ENCODE data around the gene FAM219B. TPM values are rescaled to one million over a fixed set of nuclear protein-coding genes. Genes with fewer than 3 reads are reported as not detected.

Gene FAM219B, protein sequence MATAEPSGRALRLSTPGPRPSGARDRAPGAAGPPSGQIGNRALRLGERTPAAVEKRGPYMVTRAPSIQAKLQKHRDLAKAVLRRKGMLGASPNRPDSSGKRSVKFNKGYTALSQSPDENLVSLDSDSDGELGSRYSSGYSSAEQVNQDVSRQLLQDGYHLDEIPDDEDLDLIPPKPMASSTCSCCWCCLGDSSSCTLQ
- total RNA-seq (2014; rRNA removed; shearing (Covaris generic)) (50.9 and 52.3 TPM in 2 replicates), total RNA-seq (2022) (62.8 and 67.6 TPM in 2 replicates), Bru-seq, nascent RNA (percentile 66 among the genes with signal in this experiment), BruChase-seq, experiment 1, labeled RNA remaining after a 6-hour chase (percentile 76 among the genes with signal in this experiment), BruChase-seq, experiment 2, labeled RNA remaining after a 2-hour chase (percentile 79 among the genes with signal in this experiment)
- long read RNA-seq, full-length matches to known transcripts = 23 of 69 reads
- long read RNA-seq, partial matches to known transcripts = 17 of 69 reads
- long read RNA-seq, other reads (novel, unspliced or antisense) = 29 of 69 reads

DNA sequence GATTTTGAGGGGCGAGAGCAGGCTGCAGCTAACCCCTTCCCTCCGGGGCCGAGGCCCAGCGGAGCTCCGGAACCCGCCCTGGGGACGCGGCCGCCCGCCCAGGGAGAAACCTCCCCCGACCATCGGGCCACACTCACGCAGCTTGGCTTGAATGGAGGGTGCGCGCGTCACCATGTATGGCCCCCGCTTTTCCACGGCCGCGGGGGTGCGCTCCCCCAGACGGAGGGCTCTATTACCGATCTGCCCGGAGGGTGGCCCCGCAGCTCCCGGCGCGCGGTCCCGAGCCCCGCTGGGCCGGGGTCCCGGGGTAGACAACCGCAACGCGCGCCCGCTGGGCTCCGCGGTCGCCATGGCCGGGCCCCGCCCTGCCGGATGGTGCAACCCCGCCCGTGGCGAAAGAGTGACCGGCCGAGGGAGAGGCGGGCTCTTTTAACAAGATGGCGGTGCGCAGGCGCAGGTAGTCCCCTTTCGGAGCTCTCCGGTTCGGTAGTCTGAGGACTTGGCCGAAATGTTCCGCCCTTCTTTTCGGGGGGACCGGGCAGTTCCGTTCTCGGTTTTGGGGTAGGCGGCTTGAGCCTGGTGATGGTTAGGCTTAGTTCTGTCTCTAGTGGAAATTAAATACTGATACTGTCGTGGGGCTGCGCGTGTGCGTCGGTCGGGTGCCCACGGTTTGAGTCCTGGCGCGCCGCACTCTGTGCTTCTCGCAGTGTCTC, at the start of gene FAM219B:
Gene FAM219B, minus strand, starts transcription at position 402 of the 713 bp plus-strand sequence. Its CDS starts 51 bp downstream, at position 351.
- no peaks in the 10 kb centered on the region for H4K20me1 ChIP-seq (ENCODE audit: insufficient read depth, low read length)
- no peak for TF ChIP-seq EZH2phosphoT487 (IDR thresholded peaks at IDR 0.05; ENCODE audit: borderline replicate concordance, low read depth, low read length)
- TF ChIP-seq, protein P1, sequence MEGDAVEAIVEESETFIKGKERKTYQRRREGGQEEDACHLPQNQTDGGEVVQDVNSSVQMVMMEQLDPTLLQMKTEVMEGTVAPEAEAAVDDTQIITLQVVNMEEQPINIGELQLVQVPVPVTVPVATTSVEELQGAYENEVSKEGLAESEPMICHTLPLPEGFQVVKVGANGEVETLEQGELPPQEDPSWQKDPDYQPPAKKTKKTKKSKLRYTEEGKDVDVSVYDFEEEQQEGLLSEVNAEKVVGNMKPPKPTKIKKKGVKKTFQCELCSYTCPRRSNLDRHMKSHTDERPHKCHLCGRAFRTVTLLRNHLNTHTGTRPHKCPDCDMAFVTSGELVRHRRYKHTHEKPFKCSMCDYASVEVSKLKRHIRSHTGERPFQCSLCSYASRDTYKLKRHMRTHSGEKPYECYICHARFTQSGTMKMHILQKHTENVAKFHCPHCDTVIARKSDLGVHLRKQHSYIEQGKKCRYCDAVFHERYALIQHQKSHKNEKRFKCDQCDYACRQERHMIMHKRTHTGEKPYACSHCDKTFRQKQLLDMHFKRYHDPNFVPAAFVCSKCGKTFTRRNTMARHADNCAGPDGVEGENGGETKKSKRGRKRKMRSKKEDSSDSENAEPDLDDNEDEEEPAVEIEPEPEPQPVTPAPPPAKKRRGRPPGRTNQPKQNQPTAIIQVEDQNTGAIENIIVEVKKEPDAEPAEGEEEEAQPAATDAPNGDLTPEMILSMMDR (conservative IDR thresholded peaks at IDR 0.05; ENCODE audit: low read length) = no peak; the same call in 1 of the 2 replicates
- peak; percentile 91 for DNase-seq (ENCODE audit: low spot score)
- POLR2A ChIA-PET = interaction anchor here (0.5 to 1.8 kb wide), 11 partner anchors 9 to 545 kb away, joined by 3 to 5 read pairs (median 3); partner anchors contain the start of gene SIN3A
- H3K79me2 ChIP-seq (ENCODE audit: insufficient read depth, low read depth, low read length) = peaks cover 7% of the 10 kb centered on the region; the same call in 1 of the 2 replicates
- intact Hi-C loops (cut with micrococcal nuclease; ENCODE audit: unreplicated experiment) = no loop called here
- no peaks in the 10 kb centered on the region for H3K9me2 ChIP-seq (ENCODE audit: insufficient read depth, low read length)
- H3K4me3 ChIP-seq (ENCODE audit: low read depth, low read length, poor library complexity, severe bottlenecking) = peak within 1 kb of the TSS; percentile 91
- peaks cover 43% of the 10 kb centered on the region for H3K4me1 ChIP-seq (ENCODE audit: insufficient read depth, low read length, poor library complexity, severe bottlenecking)
- peak within 1 kb of the TSS; percentile 96 for H2AFZ ChIP-seq (ENCODE audit: low read length)
- no TSS peak for BruUV-seq (replicated peaks)
- H3K4me2 ChIP-seq (ENCODE audit: low read length) = peak within 1 kb of the TSS; percentile 100
- peaks cover 48% of the 10 kb centered on the region for H3K36me3 ChIP-seq (ENCODE audit: insufficient read depth, low read length)
- peak within 1 kb of the TSS; percentile 59 for H3K27ac ChIP-seq (ENCODE audit: low read depth, low read length, poor library complexity, severe bottlenecking)
- no peaks in the 10 kb centered on the region for H3K9me3 ChIP-seq (ENCODE audit: low read length)
- CTCF ChIA-PET (ENCODE audit: unreplicated experiment) = interaction anchor here (0.6 kb wide), 1 partner anchor 104 kb away, joined by 3 read pairs; no protein-coding TSS in a partner anchor

DNA sequence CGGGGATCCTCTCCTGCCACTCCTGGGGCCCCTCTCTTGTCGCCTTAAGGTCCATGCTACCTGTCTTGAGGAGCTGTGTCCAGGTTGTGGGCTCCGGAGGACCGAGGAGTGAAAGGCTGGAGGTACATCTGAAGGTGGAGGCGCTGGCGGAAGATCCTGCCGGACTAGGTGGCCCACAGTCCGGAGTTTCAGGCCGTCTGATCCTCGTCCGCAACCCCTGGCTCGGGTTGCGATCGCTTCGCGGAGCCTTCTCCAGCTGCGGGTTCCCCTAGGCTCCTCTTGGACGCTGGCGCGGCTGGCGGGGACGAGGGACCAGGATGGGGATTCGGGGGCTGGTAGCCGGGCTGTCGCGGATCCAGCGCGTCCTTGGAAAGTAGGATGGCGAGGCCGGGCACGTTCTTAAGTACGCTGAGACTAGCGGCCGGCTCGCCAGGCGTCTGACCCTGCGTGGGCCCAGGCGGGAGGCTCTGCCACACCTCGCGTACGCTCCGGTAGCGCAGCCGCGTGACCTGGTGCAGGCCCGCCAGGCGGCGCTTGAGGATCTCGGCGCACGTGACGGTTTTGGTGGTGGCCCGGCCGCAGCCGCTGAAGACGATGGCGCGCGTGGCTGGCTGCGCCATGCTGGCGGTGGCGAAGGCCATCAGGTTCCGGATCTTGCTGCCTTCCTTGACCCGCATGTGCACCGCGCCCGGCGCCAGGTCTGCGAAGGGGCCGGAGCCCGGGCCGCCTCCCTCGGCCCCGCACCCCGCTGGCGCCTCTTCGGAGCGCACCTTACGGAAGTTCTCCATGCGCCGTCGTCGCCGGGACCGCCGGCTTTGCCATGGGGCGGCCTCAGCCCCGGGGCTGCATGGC, 49.4 kb upstream of the FAM219B start:
- TF ChIP-seq, protein P1 (conservative IDR thresholded peaks at IDR 0.05; ENCODE audit: low read length) = peak; percentile 45
- TF ChIP-seq EZH2phosphoT487 (IDR thresholded peaks at IDR 0.05; ENCODE audit: borderline replicate concordance, low read depth, low read length) = no peak
- peak overlapping the region; percentile 89 for H3K4me2 ChIP-seq (ENCODE audit: low read length)
- no peaks in the 10 kb centered on the region for H3K79me2 ChIP-seq (ENCODE audit: insufficient read depth, low read depth, low read length)
- peaks cover 53% of the 10 kb centered on the region for H3K4me1 ChIP-seq (ENCODE audit: insufficient read depth, low read length, poor library complexity, severe bottlenecking)
- no peaks in the 10 kb centered on the region for H4K20me1 ChIP-seq (ENCODE audit: insufficient read depth, low read length)
- H3K4me3 ChIP-seq (ENCODE audit: low read depth, low read length, poor library complexity, severe bottlenecking) = peak overlapping the region; percentile 65
- ChIA-PET POLR2A (interaction anchor here (0.5 kb wide), 1 partner anchor 131 kb away, joined by 3 read pairs; no protein-coding TSS in a partner anchor), CTCF (ENCODE audit: unreplicated experiment) (no interaction called here)
- no peaks in the 10 kb centered on the region for H3K36me3 ChIP-seq (ENCODE audit: insufficient read depth, low read length)
- H3K9me3 ChIP-seq (ENCODE audit: low read length) = no peaks in the 10 kb centered on the region
- no peaks in the 10 kb centered on the region for H3K9me2 ChIP-seq (ENCODE audit: insufficient read depth, low read length)
- intact Hi-C loops (cut with micrococcal nuclease; ENCODE audit: unreplicated experiment) = loop anchor here (5.0 kb wide), 1 partner anchor 246 kb away; the partner anchor contains the start of gene C15orf39
- no peak overlapping the region for H3K27ac ChIP-seq (ENCODE audit: low read depth, low read length, poor library complexity, severe bottlenecking)
- DNase-seq (ENCODE audit: low spot score) = peak; percentile 30
- H2AFZ ChIP-seq (ENCODE audit: low read length) = peak overlapping the region; percentile 74
- no TSS peak for BruUV-seq (replicated peaks)

Data from OCI-LY7 (cell line).